Peyer's patch (tissue), 4 donors: ENCODE measurements around the gene ZNF207. TPM values are rescaled to one million over a fixed set of nuclear protein-coding genes. Genes with fewer than 3 reads are reported as not detected.

Experiments used
- DNase-seq, 3 donors: peaks; one replicate each; pipeline ENCODE4 v3.0.0-alpha.2; 2017 to 2019
- H3K27ac ChIP-seq, 4 donors: fragments of 200-600 bp; sonication (generic); one replicate each; pipeline ENCODE4 v1.5.1; 2016 to 2019
- H3K27me3 ChIP-seq, 2 donors: fragments of 200-600 bp; sonication (generic); one replicate each; pipeline ENCODE4 v1.5.1; 2019
- H3K36me3 ChIP-seq, 3 donors: fragments of 200-600 bp; sonication (generic); one replicate each; pipeline ENCODE4 v1.5.1; 2016 to 2019
- H3K4me1 ChIP-seq, 4 donors: fragments of 200-600 bp; sonication (generic); one replicate each; pipeline ENCODE4 v1.5.1; 2016 to 2019
- H3K4me3 ChIP-seq, 4 donors: fragments of 200-600 bp; sonication (generic); 1 replicate in 3 of 4; 2 replicates in 1 of 4; pipeline ENCODE4 v1.5.1; 2016 to 2019; ENCODE audit warnings: mild to moderate bottlenecking in 1 of 4
- H3K9me3 ChIP-seq, 4 donors: fragments of 200-600 bp; sonication (generic); one replicate each; pipeline ENCODE4 v1.5.1; 2016 to 2019; ENCODE audit warnings: mild to moderate bottlenecking in 1 of 4
- POLR2A ChIP-seq, 2 donors: fragments of 450-650 bp; IDR thresholded peaks; one replicate each; pipeline ENCODE4 v1.5.1; 2017; ENCODE audit warnings: antibody characterized with exemption in 2 of 2, mild to moderate bottlenecking in 2 of 2, moderate library complexity in 2 of 2
- total RNA-seq, 4 donors: library from RNA; depleted of rRNA; stranded (reverse); fragments of >200 nt; gene quantifications; one replicate each; pipeline ENCODE4 v1.1.0, GENCODE V29; 2016
- TF ChIP-seq, protein P1 (sequence below), 6 experiments: fragments of 450-650 bp in 4 of 6; fragments of 200-600 bp in 2 of 6; sonication (generic) in 1 of 6; IDR thresholded peaks; one replicate each; pipeline ENCODE4 v1.5.1; 2017 to 2019; ENCODE audit warnings: antibody characterized with exemption in 6 of 6, mild to moderate bottlenecking in 3 of 6, moderate library complexity in 1 of 6

Gene ZNF207
- total RNA-seq, 4 donors from 2014 or later, result 139 to 234 (median 184) TPM

DNA sequence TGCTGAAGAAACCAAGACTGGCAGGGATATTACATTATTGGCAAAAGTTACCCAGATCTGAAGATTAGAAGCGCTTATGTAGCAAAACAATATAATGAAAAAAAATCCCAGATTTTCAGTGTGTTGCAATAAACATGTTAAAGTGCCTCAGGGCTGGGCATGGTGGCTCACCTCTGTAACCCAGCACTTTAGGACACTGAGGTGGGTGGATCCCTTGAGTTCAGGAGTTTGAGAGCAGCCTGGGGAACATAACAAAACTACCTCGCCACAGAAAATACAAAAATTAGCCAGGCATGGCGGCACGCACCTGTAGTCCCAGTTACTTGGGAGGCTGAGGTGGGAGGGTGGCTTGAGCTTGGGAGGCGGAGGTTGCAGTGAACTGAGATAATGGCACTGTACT, 6.8 kb downstream of the ZNF207 start:
- DNase-seq, result no peak
- no peaks in the 10 kb centered on the region for H3K9me3 ChIP-seq
- H3K4me1 ChIP-seq, result peaks cover 0 to 56% (median 22%) of the 10 kb centered on the region in 4 donors
- H3K4me3 ChIP-seq, result no peak overlapping the region
- H3K27ac ChIP-seq, result no peak overlapping the region
- H3K36me3 ChIP-seq, result peaks cover 0 to 95% (median 0%) of the 10 kb centered on the region in 3 donors
- no peaks in the 10 kb centered on the region for H3K27me3 ChIP-seq
- TF ChIP-seq, protein P1, sequence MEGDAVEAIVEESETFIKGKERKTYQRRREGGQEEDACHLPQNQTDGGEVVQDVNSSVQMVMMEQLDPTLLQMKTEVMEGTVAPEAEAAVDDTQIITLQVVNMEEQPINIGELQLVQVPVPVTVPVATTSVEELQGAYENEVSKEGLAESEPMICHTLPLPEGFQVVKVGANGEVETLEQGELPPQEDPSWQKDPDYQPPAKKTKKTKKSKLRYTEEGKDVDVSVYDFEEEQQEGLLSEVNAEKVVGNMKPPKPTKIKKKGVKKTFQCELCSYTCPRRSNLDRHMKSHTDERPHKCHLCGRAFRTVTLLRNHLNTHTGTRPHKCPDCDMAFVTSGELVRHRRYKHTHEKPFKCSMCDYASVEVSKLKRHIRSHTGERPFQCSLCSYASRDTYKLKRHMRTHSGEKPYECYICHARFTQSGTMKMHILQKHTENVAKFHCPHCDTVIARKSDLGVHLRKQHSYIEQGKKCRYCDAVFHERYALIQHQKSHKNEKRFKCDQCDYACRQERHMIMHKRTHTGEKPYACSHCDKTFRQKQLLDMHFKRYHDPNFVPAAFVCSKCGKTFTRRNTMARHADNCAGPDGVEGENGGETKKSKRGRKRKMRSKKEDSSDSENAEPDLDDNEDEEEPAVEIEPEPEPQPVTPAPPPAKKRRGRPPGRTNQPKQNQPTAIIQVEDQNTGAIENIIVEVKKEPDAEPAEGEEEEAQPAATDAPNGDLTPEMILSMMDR (IDR thresholded peaks at IDR 0.05), result no peak
- TF ChIP-seq POLR2A (IDR thresholded peaks at IDR 0.05), result no peak

DNA sequence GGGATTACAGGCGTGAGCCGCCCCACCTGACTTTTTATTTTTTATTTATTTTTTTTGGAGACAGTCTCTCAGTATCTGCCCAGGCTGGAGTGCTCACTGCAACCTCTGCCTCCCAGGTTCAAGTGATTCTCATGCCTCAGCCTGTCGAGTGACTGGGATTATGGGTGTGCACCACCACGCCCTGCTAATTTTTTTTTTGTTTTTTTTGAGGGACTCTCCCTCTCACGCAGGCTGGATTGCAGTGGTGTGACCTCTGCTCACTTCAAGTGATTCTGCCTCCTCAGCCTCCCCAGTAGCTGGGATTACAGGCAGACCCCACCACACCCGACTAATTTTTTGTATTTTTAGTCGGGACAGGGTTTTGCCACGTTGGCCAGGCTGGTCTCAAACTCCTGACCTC, 7.7 kb downstream of the ZNF207 start:
- Histone ChIP-seq H3K9me3 (no peaks in the 10 kb centered on the region), H3K36me3 (peaks cover 0 to 95% (median 0%) of the 10 kb centered on the region in 3 donors), H3K27me3 (no peaks in the 10 kb centered on the region), H3K27ac (no peak overlapping the region), H3K4me1 (peaks cover 0 to 48% (median 15%) of the 10 kb centered on the region in 4 donors), H3K4me3 (no peak overlapping the region)
- DNase-seq, result no peak
- no peak for TF ChIP-seq POLR2A (IDR thresholded peaks at IDR 0.05)
- TF ChIP-seq, protein P1 (IDR thresholded peaks at IDR 0.05), result no peak

DNA sequence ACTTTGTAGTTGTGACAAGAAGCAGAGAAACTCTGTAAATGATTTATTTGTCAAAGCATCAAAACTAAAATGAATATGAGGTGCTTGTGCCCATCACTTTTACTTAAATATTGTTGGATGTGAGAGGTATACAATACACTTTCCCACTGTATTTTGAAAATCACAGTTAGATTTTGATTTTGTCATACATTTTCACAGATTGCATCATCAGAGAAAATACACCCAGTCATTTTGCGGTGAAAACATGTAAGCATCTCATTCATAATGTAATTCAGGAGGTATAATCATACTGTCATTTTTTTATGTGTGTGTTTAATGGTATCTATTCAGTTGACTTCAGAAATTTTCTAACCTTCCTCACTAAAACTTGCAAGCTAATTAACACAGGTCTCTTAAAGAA, 11.3 kb downstream of the ZNF207 start:
- Histone ChIP-seq H3K4me3 (no peak overlapping the region), H3K27me3 (no peaks in the 10 kb centered on the region), H3K9me3 (no peaks in the 10 kb centered on the region), H3K4me1 (peaks cover 0 to 13% (median 3%) of the 10 kb centered on the region in 4 donors), H3K27ac (no peak overlapping the region), H3K36me3 (peaks cover 0 to 97% (median 0%) of the 10 kb centered on the region in 3 donors)
- TF ChIP-seq POLR2A (IDR thresholded peaks at IDR 0.05), result no peak
- TF ChIP-seq, protein P1 (IDR thresholded peaks at IDR 0.05), result no peak
- no peak for DNase-seq

DNA sequence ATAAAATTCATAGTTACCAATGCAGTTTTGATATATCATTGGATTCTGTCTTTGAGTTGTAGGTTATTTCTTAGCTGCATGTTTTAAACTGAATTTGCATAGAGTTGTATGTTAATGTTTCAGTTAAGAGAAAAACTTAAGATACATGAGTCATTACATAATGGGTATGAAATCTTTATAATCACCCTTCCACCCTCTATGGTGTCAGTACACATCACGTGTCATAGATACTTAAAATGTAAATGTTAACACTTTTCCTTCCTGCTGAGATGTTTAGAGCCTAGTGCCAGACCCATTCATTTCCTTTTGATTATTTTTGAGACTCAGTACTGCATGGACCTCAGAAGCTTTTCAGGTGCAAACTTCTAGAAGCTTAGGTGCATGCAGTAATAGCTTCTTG, 20.5 kb downstream of the ZNF207 start:
- H3K27me3 ChIP-seq, result no peaks in the 10 kb centered on the region
- no peaks in the 10 kb centered on the region for H3K9me3 ChIP-seq
- no peak overlapping the region for H3K27ac ChIP-seq
- peaks cover 7 to 93% (median 9%) of the 10 kb centered on the region in 3 donors for H3K36me3 ChIP-seq
- no peak for DNase-seq
- TF ChIP-seq, protein P1 (IDR thresholded peaks at IDR 0.05), result no peak
- no peak for TF ChIP-seq POLR2A (IDR thresholded peaks at IDR 0.05)
- H3K4me3 ChIP-seq, result no peak overlapping the region
- H3K4me1 ChIP-seq, result no peaks in the 10 kb centered on the region

DNA sequence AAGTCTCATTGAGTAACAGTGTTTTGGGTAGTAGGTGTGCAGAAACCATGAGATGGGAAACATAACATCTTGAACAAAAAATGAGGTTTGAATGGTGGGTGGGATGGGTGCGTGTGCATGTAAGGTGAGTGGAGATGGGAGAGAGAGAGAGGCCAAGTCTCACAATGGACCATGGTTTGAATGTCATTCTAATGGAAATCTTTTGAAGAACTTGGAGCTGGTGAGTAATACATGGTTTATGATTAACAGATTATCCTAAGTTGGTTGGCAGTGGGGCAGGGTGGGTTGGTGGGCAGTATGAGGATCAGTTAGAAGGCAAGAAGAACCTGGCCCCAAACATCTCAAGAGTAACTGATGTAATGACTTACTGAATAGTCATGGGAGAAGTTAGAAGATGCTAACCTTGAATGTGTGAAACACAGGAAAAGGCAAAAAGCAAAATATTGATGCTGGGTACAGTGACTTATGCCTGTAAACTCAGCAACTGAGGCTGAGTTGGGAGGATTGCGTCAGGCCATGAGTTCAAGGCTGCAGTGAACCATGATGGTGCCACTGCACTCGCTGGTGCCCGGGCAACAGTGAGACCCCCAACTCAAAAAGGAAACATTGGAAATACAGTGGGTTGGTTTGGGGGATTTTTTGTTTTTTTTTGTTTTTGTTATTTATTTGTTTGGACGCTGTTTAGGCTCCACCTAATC, 32.7 kb downstream of the ZNF207 start:
- Histone ChIP-seq H3K9me3 (no peaks in the 10 kb centered on the region), H3K4me3 (no peak overlapping the region), H3K27ac (no peak overlapping the region), H3K4me1 (no peaks in the 10 kb centered on the region), H3K36me3 (peaks cover 0 to 46% (median 0%) of the 10 kb centered on the region in 3 donors), H3K27me3 (no peaks in the 10 kb centered on the region)
- no peak for DNase-seq
- TF ChIP-seq POLR2A (IDR thresholded peaks at IDR 0.05), result no peak
- TF ChIP-seq, protein P1 (IDR thresholded peaks at IDR 0.05), result no peak
